Measurements from ENCODE around the gene IMPA2. TPM values are rescaled to one million over a fixed set of nuclear protein-coding genes. Genes with fewer than 3 reads are reported as not detected.

Gene IMPA2
- total and polyA plus RNA-seq, 2 of the 13 experiments (the other 11 are each of a cell fraction or from before 2014, with no cell fraction given) = 37.8 to 71.8 TPM

- no peak for TF ChIP-seq SIX1 (CRISPR knock-in tag; IDR thresholded peaks at IDR 0.05; ENCODE audit: borderline replicate concordance)
- TF ChIP-seq SKIL (CRISPR knock-in tag; IDR thresholded peaks at IDR 0.05; ENCODE audit: borderline replicate concordance) = peak; percentile 62; the same call in 1 of the 2 replicates
- no peak for TF ChIP-seq LBX2 (CRISPR knock-in tag; IDR thresholded peaks at IDR 0.05; ENCODE audit: borderline replicate concordance)
- no peak for TF ChIP-seq ZFP36 (IDR thresholded peaks at IDR 0.05; ENCODE audit: borderline replicate concordance, low read depth, low read length, partially characterized antibody)
- no peak for TF ChIP-seq FOXJ3 (CRISPR knock-in tag; IDR thresholded peaks at IDR 0.05; ENCODE audit: borderline replicate concordance)
- no peak for TF ChIP-seq PHB2 (IDR thresholded peaks at IDR 0.05; ENCODE audit: partially characterized antibody)
- peak; percentile 43; the same call in 1 of the 2 replicates for TF ChIP-seq ATF3 (CRISPR knock-in tag; IDR thresholded peaks at IDR 0.05)
- TF ChIP-seq GABPB1 (CRISPR knock-in tag; IDR thresholded peaks at IDR 0.05) = peak; percentile 48; the same call in 1 of the 2 replicates
- TF ChIP-seq PBX2 (CRISPR knock-in tag; IDR thresholded peaks at IDR 0.05) = peak; percentile 57; the same call in 1 of the 2 replicates
- TF ChIP-seq ZBTB8A (CRISPR knock-in tag; IDR thresholded peaks at IDR 0.05; ENCODE audit: borderline replicate concordance, low read depth) = no peak; the same call in 1 of the 2 replicates
- TF ChIP-seq TSC22D2 (CRISPR knock-in tag; IDR thresholded peaks at IDR 0.05; ENCODE audit: borderline replicate concordance) = no peak
- 0 out of 2 replicates have a peak, but pooled peaks have one; percentile 21 for TF ChIP-seq MLX (CRISPR knock-in tag; IDR thresholded peaks at IDR 0.05)
- no peak for TF ChIP-seq TIGD3 (CRISPR knock-in tag; IDR thresholded peaks at IDR 0.05; ENCODE audit: borderline replicate concordance)
- no peak for TF ChIP-seq ZNF879 (CRISPR knock-in tag; IDR thresholded peaks at IDR 0.05)
- no peak for TF ChIP-seq MTF1 (CRISPR knock-in tag; IDR thresholded peaks at IDR 0.05)
- TF ChIP-seq ZBTB44 (CRISPR knock-in tag; IDR thresholded peaks at IDR 0.05) = no peak
- TF ChIP-seq NFYC (CRISPR knock-in tag; IDR thresholded peaks at IDR 0.05) = peak; percentile 16; the same call in 1 of the 2 replicates
- no peak for TF ChIP-seq ZNF24 (IDR thresholded peaks at IDR 0.05)
Observed at GRCh38 chr18:11947214-11948191, 33.8 kb upstream of the IMPA2 start (continued).

Measured in HepG2 (cell line).